HG03108 (cell line): Measurements from ENCODE around the gene GRK5.
"Not testable (repeated sequence)": the region's sequence is repeated elsewhere in the genome, so short reads cannot be mapped to it uniquely, and the experiment has no call there.

Experiments
- ATAC-seq: cut with Tn5 transposase; IDR thresholded peaks from one replicate; pipeline ENCODE4 v1.9.1; 2021; ENCODE audit warnings: moderate library complexity; ENCODE audit not compliant: unreplicated experiment

Gene GRK5

DNA sequence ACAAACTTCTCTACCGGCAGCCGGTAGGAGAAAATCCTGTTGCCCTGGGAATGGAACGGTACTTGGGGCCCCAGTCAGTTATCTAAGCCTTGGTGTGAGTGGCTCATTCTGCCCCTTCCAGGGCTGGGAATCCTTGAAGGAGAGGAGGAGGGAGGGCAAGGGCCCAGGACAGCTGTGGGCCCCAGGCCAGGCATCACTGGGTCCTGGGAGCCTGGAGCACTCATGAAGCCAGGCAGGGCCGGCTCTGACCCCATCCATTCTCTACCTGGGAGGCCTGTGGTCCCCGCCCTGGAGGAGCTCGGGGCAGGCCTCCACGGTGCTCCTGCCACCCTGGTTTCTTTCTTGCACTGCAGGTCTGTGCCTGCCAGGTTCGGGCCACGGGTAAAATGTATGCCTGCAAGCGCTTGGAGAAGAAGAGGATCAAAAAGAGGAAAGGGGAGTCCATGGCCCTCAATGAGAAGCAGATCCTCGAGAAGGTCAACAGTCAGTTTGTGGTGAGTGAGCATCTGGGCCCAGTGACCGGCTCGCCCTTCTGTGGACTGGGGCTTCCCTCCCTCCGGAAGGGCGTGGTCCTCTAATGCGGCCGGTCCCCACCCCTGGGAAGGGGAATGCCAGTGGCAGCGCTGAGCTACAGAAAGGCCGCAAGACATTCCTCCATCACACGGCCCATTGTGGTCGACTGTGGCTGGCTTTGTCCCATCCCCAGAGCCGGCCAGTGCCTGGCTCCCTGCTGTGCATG, 223.8 kb downstream of the GRK5 start:
- no peak for ATAC-seq

DNA sequence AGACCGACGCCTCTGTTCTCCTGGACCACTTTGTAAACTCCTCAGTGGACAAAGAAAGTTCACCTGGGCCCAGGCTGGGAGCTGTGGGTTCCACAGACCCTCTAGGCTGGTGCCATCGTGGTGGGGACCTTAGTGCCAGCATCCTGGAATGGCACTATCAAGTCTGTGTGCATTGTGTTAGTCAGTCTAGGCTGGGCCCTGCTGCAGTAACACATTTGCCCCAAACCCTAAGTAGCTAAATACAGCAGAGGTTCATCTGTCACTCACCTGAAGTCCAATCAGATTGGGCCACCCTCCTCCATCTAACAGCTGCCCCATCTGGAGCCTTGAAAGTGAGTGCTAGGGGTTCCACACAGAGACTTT, 224.4 kb downstream of the GRK5 start:
- ATAC-seq, result no peak

DNA sequence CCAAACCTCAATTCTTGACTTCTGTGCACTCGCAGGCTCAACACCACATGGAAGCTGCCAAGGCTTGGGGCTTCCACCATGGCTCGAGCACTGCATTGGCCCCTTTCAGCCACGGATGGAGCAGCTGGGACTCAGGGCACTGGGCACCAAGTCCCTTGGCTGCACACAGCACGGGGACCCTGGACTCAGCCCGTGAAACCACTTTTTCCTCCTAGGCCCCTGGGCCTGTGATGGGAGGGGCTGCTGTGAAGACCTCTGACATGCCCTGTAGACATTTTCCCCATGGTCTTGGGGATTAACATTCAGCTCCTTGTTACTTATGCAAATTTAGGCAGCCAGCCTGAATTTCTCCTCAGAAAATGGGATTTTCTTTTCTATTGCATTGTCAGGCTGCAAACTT, 227.6 kb downstream of the GRK5 start:
- ATAC-seq, result not testable (repeated sequence)

DNA sequence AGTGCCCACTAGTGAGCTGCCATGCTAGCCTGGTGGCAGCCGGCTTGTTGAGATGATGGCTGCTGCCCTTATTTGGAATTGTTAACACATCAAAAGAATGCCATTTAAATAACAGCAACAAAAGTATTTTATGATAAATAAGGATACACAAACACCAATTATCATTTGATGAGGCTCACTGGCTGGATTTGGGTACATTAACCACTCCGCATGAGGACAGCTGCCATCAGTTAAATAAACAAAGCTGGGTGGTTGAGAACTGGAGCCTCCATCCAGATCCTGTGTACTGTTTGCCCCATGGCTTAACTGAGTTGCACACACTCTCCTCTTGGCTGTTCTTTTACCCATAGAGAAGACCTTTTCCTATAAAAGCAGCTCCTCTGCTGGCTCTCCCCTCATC, 231.3 kb downstream of the GRK5 start:
- ATAC-seq, result no peak

DNA sequence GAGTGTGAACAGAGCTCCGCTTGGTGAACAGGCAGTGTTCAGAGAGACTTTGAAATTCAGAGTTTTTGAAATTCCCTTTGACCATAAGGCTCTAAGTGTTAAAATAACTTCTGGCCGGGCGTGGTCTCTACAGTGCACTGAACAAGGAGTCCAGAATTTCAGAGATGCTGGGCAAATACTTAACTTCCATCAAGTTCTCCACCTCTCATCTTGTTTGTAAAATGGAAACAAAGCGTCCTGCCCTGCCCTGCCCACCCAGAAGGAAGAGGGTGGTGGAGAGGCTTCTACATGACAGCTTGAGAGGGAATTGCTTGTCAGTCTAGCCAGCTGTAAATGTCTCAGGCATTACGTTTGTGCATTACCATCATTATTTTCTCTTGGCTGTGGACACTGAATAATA, 232.6 kb downstream of the GRK5 start:
- no peak for ATAC-seq

DNA sequence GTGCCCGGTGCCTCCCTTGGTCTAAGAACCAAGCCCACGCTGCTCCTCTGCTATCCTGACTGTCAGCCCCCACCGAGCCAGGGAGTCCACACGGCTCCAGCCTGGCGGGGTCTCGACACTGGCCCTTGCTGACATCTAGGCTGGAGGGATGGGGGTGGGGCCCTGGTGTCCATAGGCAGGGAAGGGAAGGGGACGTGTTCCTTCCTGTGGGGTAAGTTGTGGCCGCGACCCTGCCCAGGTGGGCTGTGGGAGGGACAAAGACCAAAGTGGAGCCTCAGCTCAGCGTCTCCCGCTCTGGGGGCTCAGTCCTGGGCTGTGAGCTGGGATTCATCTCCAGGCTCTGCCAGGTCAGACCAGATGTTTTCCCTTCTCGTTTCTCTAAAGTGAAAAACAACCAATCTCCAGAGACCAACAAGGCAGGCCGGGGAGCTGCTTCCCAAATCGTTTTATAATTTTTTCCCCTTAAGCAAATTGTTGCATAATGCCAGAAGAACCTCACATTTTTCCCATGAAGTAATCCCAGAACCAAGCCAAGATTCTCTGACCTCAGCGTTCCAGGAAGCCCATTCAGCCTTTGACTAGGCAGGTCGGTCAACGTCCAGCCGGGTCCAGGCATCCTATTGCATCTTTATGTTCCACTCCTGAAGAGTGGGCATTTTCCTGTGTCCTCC, 233.9 kb downstream of the GRK5 start:
- no peak for ATAC-seq

DNA sequence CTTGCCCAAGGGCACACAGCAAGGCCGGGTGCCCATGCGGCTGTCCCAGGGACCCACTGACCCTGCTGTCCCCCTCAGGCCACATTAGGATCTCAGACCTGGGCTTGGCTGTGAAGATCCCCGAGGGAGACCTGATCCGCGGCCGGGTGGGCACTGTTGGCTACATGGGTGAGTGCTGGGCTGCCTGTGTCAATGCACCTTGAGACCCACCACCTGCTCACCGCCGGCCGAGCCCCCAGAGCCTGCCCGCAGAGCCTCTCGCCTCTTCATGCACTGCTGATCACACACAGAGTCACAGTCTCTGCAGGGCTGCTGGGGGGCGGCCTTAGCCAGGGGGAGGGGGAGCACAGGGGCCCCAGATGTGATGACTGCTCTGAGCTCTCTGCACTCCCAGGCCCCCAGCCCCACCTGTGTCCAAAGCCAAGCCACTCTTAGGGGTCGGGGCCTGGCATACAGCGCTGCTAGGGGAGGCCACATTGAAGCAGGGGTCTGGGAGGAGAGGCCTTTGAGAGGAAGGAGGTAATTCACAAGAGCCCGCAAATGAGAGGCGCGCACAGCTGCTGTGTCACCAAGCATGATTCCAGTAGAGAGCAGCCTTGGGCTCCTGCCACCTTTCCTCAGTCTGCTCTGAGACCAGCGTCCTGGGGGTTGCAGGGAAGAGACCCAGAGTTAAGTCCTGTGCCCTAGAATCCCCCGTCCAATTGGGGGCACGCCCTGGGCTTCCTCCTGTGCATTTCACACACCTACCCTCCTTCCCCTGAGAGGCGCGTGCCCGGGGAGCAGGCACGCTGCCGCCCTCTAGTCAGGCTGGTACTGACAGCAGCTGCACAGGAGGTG, 234.8 kb downstream of the GRK5 start:
- ATAC-seq, result no peak

DNA sequence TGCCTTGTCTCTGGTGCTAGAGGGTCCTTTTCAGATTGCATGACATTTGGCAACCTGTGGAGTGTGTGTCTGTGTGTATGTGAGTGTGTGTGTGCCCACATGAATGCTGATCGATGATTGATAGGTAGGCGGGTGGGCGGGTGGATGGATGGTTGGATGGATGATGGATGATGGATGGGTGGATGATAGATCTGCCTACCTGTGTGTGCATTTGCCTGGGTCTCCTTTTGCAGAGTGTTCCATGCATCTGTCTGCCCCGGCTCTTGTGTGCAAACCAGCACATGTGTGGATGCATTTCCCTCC, 235.3 kb downstream of the GRK5 start:
- ATAC-seq, result no peak

DNA sequence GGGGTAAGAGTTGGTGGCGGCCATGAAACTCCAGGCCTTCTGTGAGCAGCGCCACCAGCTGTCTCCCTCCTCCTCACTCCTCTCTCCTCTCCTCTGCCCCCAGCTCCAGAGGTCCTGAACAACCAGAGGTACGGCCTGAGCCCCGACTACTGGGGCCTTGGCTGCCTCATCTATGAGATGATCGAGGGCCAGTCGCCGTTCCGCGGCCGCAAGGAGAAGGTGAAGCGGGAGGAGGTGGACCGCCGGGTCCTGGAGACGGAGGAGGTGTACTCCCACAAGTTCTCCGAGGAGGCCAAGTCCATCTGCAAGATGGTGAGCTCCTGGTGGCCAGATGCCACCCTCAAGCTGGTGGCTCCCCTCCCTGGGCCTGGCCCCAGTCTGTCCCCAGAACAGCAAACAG, 236.1 kb downstream of the GRK5 start:
- no peak for ATAC-seq

DNA sequence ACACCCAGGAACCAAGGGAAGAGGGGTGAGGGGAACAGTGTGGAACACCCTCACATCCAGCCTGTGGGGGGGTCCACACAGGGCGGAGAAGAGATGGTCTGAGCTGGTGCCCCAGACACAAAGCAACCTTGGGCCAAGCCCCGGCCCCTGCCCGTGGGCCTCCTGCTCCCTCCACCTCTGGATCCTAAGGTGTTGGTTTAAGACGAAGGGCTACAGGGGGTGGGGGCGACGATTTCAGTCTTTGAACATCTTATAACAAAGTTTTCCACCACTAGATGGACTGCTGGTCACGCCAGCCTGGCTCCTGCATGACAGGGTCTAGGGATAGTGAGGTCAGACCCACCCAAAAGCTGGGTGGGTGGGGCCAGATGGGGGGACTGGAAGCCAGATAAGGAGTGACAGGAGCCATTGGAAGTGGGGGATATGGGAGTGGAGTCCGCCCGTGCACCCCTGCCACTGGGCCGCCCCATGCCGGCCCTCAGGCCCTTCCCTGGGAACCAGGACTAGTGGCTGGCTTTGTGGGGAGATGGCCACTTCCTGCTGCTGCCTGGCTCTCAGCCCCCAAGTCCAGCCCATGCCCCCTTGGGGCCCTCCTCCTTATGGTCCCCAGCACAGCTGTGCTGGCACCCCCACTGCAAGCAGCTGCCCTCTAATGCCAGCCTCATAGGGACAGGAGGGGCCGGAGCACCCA, 236.7 kb downstream of the GRK5 start:
- ATAC-seq, result no peak

DNA sequence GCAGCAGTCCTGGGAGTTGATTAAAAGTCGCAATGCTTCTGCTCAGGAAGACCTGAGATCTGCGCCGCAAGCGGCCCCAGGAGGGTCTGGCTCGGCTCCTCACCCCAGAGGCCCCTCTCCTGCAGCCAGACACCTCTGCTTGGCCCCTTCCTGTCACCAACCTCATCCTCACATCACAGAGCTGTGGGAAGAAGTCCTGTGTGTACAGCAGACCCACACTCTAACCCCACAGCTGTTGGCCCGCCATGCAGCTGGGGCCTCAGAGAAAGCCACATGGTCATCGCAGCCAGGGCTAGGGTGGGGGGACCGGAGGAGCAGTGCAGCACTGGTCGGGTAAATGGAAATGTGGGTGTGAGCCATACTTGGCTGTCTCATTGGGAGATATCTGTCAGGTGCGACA, 237.5 kb downstream of the GRK5 start:
- ATAC-seq, result no peak

DNA sequence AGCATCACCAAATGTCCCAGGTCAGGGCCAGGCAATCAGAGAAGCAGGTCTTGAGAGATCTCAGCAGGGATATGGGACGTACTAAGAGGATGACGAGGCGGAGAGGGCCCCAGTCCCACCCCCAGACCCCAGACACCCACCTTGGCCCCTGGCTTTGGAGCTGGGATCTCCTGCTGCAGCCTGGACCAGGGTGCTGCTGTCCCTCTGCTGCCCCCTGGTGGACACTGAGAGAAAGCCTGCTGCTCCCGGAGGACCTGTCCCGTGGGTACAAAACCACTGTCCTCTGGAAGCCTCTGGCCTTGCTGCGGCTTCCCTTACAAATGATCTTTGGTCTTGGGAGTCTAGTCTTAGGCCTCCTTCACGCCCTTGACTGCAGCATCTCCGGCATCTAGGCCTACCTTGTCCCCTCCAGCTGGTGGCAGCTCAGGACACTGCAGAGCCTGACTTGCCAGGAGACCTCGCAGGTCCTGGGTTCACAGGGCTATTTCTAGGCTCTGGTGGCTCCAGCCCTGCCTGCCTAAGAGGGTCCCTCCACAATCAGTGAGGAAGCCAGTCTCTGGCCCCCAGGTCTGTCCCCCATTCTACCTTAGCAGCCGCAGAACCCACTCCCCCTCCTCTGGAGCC, 238.1 kb downstream of the GRK5 start:
- no peak for ATAC-seq

DNA sequence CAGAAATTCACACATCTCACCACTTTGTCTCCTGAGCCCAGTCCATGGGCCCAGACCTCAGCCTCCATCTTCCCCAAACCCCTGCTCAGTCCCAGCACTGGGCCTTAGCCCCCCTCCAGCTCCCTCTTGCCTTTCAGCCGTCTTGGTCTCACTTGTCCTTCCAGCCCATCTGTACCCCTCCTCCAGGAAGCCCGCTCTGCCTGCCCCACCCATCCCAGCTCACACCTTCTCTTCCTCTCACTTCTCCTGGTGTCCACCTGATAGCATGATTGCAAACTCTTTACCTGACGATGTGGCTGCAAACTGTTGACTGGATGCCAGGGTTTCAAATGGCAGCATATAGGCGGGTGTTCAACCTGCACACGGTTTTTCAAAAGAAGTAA, 238.6 kb downstream of the GRK5 start:
- ATAC-seq, result no peak

DNA sequence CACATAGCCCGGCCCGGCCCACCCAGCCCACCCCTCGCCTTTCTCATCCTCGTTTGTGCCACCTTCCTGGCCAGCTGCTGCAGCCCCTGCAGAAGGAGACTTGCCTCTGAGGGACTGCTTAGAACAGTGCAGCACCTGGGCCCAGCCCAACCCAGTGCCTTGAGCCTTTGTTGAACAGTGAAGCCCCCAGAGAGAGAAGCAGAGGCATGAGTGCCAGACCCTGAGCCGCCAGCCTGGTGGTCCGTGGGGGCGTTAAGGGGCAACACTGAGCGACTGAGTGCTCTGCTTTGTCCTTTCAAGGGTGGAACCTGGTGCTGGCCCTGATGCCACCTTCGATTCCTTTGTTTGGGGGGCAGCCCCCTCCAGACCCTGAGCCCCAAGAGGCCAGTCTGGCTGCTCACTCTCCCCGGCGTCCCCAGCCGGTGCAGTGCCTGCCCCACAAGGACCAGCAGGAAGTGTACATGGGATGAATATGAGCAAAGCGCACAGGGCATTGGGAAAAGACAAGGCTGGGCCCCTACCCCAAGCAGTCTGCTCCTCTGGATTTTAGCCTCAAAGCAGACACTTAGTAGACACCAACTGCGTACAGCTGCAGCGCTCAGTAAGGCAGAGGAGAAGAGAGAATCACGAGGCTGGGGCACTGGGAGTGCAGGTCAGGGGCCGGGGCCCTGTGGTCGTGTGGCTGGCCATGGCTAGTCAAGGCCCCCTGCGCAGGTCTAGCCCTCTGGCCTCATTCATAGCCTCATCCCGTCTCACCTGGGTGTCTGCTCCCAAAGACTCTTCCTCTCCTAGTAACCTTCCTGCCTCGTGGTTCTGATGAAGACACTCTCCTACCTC, 239.3 kb downstream of the GRK5 start:
- ATAC-seq, result no peak

DNA sequence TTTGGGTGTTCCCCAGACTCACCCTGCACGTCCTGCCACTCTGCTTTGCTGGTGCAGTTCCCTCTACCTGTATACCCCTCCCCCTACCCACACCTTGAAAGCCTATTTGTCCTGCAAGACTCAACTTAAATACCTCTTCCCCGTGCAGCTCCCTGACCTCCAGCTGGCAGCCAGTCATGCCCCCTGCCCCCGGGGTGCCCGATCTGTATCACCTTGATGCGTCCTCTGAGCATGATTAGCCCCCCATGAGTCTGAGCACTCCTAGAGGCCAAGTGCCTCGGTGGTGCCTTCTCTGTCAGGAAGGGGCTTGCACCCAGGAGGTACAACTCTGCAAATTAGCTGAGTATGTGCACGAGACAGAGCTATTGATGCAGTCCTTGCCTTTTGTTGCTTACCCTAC, 240.1 kb downstream of the GRK5 start:
- ATAC-seq, result no peak

DNA sequence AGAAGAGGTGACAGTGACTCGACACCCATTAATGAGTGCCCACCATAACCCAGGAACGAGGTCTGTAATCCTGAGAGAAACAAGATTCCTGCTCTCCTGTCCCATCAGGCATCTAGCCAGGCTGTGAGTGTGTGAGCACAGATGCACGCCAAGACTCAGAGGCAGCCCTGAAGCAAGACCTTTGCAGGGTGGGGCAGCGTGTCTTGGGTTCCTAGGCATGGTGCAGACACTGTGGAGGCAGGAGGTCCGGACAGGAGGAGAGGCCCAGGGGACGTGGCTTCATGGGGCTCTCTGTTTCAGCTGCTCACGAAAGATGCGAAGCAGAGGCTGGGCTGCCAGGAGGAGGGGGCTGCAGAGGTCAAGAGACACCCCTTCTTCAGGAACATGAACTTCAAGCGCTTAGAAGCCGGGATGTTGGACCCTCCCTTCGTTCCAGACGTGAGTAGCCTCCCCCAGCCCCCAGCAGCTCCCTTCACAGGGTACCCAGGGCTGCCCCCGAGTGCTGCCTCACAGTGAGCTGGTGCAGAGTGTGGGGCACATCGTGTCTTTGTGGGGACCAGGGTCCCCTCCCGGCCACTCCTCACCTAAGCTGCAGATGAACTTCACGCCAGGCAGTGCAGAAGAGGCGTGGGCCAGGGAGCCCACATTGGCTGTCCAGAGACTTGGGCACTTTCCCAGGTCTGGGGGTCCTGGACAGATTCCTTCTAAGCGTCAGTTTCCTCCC, 240.6 kb downstream of the GRK5 start:
- no peak for ATAC-seq

DNA sequence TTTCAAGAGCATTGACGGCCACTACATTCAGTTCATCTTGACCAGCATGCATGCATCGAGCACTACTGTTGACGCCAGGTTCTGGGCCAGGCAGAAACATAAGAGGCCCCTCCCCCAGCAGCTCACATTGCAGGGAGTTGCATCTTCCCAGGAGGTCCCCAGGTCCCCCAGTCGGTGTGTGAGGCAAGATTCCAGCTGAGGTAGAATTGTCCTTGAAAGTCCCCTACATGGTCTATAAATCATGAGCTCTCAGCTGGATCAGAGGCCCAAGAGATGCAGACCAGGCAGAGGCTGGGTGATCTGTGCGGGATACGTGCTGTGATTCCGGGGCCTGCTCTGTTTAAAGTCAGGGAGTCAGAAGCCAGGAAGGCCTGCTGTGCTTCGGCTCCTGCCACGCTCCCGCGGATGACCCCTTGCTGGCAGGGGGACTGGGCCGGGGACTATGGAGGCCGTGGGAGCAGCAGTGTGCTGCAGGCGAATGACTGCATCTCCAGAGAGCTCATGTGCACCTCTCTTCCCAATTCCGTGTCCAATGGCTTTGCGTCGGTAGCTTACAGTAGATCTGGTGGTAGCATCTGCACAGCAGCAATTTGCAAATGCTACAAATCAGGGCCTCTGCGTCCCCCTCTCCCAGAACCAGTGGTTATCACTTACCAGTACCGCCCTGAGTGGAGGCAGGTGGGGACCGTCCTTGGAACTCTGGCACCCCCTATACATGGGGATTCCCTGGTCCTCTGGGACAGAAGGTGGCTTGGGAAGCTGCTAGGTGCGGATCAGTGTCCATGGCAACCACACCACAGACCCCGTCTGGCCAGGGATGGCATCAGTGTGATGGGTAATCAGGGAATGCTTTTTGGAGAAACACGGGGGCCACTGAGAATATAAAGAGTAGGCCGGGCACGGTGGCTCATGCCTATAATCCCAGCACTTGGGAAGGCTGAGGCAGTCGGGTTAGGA, 241.5 kb downstream of the GRK5 start:
- ATAC-seq, result no peak

DNA sequence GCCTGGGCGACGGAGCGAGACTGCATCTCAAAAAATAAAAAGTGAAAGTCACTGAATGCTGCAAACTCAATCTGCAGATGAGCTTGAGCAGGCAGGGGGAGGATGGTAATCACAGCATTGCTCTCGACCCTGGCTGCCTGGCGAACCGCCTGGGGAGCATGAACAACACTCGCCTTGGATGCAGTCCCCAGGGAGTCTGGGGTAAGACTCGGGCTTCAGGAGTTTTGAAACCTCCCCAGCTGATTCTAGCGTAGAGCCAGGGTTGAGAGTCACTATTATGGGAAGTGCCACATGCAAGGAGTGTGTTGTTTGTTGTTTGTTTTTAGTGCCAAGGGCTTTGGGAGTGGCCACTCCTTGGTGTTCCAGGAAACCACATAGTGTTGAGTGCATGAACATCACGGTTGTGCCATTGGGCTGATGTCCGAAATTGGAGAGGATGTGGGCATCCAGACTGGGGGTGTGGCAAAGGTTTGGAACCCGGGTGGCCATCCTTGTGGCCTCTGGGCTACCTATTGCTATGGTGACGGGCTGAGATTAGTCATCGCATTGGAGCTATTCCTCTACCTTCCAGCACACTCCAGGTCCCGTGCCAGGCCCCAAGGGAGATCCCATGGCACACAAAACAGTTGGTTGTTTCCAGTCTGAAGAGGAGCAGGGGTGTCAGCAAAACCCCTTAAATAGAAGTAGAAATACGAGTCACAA, 242.5 kb downstream of the GRK5 start:
- ATAC-seq, result no peak
